Right renal pelvis (tissue), 4 donors: ENCODE results near the gene CACNA1S. TPM values are rescaled to one million over a fixed set of nuclear protein-coding genes. Genes with fewer than 3 reads are reported as not detected.

Experiments
- DNase-seq, 4 donors: peaks; one replicate each; pipeline ENCODE4 v3.0.0-alpha.2; 2013; ENCODE audit warnings: low read depth in 4 of 4, low spot score in 3 of 4, missing footprints in 1 of 4
- polyA plus RNA-seq, 4 donors: library from polyadenylated mRNA; unstranded; fragments of 120-200 nt; gene quantifications; one replicate each; pipeline ENCODE4 v1.2.1, GENCODE V29; 2013; ENCODE audit not compliant: insufficient read length in 4 of 4

CACNA1S gene
- polyA plus RNA-seq, 4 donors: 0.37 to 0.51 (median 0.45) TPM

DNA sequence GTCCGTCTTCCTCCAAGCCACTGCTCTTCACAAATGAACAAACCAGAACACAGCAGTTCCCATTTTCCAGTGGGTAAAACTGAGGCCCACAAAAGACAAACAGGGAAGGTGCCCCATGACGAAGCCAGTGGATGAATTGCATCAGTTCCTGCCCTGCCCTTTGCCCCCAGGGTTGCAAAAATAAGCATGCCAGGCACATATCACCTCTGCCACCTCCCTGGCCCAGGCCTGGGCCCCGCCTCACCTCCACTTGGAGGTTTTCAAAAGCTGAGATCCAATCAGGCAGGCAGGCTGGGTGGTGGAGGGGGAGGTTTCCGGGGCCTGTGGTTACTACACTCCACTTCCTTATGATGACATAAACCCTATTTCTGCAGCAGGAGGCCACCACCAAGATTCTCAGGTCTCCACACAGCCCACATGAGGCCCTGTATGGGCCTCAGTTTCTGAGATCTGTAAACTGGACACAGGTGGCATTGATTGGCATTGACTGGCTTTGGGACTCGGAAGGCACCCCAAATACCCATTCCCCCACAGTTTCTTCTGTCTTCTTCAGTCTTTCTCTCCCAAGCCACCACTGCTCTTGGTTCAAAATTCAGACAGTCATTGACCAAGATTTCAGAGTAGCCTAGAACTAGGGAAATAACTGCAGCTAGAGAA is 92.8 kb downstream of the CACNA1S start:
- DNase-seq: no peak

DNA sequence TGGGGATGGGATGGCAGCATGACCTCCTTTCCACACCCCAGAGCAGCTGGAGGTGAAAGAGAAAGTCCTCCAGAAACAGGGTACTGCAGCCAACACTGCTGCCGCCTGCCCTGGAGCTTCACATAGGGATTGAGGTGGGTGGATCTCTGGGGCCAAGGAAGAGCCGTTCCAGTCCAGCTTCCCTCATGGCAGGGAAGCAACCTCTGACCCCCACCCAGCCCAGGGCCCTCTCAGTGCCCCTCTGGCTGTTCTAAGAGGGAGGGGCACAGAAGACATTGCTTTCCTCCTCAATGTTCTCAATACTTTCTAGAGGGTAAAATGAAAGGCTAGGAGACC is 94.4 kb downstream of the CACNA1S start:
- no peak for DNase-seq

DNA sequence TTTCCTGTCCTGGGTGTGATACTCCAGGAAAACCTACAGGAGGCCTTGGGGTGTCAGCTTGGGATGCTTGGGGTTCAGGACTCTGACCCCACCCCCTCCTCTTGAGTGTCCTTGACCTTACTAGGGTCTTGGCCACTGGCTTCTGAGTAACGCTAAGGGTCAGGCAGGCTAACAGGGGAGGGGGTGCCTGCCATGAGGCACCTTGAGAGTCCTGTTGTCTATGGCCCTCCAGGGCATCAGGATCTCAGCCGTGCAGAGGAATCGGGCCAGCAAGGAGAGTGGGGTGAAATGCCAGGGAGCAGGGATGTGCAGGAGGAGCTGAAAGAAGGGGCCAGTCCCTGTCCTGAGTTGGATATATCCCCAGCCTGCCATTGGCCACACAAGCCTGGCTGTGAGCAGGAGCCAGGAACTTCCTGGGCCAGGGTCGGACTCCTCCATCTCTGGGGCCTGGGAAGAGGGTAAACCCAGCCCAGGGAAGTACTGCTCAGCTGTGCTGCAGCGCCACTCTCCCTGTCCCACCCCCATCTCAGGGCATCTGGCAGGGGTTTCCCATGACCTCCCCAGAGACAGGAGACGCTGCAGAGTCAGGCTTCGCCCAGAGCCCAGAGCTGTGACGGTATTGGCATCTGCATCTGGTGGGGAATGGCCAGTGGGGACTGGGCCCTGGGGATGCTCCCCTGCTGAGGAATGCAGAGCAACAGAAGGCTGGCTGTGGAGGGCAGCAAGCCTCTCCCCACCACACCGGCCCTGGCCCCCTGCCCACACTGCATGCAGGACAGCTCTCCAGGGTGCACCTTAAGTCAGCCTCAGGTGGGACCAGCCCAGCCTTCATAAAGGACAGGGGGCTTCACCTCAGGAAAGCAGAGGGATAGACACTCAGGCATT is 95.0 kb downstream of the CACNA1S start:
- no peak for DNase-seq

DNA sequence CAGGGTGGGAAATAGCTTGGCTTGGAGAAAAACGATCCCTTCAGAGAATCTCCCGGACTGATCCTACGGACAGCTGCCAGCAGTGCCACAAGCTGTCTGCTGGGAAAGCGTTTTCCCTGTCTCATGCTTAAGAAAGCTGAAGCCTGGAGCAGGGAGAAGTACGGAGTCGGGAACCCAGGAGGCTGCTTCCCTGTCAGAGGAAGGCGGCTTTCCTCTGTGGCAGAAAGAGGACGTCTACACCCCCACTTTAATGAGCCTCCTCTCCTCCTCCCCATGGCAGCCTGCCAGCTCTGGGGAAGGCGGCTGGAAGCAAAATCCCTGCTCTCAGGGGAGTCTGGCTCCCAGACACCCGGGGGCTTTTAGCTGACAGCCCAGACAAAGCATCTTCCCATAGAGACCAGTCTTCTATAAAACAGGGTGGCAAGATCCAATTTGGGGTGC is 96.0 kb downstream of the CACNA1S start:
- peak in 2 of 4 donors; percentile 18 to 28 for DNase-seq

DNA sequence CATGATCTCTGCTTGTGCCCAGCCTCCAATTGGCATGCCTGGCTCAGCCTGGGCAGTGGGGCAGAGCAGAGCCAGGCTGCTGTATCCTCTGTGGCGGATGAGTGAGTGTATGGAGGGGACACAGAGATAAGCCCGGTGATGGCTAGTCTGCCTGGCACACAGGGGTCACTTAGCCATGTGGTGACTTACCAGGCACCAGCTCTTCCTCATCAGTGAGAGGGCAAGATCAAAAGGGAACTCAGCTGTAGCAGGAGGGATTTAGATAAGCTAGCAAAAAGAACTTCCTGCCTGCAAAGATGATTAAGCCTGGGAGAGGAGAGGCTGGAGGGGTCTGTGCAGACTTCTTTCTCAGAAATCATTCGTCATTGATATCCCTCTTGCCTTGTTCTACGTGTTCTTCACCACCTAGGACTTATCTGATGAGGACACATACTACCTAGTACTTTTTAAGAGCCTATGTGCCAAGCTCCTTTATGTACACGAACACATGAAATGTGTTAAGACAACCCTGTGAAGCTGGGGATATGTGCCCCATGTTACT is 96.6 kb downstream of the CACNA1S start:
- DNase-seq: no peak

DNA sequence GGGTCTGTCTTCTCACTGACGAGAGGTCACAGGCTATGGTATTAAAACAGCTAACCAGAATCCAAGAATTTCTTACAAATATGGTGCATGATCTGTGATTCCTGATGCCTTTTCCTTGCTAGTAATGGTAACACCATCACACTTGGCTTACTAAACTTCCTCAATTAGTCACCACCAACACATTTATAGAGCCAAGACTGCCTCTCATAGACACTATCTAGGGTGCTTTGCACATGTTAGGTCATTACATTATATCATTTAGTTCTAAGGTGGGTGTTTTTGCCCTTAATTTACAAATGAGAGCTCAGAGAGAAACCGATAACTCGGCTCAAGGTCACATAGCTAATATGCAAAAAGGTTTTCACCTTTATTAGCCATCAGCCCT is 97.4 kb downstream of the CACNA1S start:
- no peak for DNase-seq

DNA sequence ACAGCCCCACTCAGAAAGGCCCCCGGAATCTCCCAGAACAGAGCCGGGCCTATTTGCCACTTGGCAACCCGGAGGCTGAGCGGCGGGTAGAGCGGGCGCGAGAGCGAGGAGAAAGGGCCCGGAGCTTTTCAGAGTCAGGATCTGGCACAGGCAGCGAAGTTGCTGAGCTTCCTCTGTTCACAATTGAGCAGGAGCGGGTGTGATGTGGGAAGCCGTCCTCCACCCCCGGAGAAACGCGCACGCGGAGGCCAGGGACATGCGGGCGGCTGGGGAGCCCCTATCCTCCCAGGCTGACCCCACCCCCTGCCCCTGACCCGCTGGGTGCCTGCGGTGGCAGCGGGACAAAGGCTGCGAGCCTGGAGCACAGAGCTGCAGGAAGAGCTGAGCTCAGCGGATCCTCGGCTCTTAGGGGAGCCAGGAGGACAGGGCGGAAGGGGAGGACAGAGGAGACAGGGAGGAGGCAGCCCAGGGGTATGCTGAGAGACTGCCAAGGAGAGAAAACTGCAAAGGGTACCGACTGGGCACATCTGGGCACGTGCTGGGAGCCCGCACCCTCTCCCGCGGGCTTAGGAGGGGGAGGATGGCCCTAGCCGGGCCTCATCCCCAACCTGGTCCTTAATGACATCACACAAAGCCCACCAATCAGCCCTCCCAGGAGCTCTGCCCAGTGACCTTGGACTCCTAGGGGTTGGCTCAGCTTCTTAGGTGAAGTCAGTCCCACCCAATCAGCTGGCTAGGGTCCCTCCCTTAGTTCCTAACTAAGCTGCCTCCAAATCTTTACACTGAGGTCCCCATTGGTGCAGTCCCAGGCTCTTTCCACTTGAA is 98.0 kb downstream of the CACNA1S start:
- DNase-seq: no peak

DNA sequence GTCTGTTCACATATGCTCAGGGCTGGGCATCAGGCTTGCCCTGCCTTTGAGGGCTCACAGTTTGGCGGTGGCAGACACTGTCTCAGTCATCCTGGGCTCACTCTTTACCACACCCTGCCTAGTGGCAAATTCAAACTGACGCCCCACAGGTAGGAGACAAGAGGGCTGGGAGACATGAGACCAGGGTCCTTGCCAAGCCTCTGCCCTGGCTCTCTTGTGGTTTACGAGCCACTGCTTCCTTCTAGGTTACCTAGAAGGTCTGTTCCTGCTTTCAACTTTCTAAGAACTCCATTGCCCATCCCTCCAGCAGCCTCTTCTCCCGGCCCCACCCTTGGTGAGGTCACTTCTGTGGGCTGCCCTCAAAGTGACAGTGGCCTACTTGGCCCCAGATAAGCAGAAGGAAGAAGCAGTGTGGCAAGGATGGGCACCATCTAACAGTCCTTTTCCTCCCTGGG is 99.2 kb downstream of the CACNA1S start:
- no peak for DNase-seq

DNA sequence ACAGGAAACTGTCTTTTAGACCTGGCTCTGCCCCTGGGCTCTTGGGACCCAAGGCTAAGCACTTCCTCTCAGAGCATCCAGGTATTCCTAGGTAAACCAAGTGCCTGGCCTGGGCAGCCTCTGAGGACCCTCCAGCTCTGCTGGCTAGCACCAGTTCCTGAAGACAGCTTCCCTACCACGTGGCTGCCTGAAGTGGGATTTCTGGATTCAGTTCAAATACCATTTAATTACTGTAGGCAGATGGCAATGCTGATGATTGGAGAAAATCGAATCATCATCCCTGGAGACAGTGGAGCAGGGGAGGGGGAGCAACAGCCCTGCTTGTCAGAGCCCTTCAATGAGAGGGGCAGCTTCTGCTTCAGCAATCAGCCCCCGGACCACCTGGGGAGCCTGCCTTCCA is 100.6 kb downstream of the CACNA1S start:
- DNase-seq: no peak

DNA sequence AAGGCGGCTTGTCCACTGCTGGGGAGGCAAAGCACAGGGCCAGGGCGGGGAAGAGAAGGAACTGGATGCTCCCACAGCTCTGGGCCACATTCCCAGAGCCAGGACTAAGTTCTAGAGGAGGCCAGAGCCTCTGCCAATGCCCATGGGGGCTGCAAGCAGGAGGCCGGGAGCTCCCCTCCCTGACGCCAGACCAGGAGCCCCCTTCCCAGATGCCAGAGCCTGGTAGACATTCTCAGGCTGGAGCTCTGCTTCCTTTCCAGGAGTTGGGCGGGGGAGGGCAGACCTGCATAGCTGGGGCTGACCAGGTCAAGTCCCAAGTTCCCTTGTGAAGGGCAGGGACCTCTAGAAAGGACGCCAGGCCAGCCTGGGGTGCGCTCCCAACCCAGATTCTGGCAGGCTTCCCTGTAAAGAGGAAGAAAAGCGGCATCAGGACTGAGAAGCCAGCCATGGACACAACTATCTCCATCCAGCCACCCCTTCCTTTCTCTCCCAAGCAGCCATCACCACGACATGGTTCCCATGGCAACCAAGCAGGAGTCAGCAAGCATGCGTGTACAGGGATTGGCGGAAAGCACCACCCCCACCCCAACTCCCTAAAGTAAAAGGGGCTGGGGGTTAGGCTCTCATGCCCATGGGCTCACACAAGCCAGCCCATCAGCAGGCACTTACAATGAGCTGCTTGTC is 102.1 kb downstream of the CACNA1S start:
- no peak for DNase-seq

DNA sequence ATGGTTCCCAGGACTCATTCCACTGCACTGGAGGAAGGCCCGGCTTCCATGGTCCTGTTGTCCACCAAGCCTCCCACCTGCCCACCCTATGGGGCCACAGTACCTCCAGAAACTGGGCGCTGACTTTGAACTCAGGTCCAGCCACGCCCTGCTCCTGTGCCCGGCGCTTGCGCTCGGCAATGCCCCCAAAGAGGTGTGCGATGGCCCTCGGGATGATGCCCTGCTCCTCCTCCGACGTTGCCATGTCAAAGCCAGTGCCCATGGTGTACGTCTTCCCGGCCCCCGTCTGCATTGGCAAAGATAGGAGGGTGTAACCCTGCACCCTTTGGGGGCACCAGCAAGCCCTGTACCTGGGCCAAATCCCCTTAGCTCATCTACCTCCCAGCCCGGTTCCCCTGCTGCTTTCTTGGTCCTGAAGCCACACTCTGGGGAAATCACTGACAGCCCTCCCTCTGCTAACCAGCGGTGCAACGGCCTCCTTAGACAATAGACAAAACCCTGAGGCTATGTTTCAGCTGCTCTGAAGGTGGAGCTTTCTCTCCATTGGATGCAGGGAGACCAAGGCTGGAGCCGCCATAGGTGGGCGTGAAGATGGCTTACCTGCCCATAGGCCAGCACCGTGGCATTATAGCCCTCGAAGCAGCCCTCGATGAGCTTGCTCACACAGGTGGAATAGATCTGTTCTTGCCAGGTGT is 103.4 kb downstream of the CACNA1S start:
- no peak for DNase-seq

DNA sequence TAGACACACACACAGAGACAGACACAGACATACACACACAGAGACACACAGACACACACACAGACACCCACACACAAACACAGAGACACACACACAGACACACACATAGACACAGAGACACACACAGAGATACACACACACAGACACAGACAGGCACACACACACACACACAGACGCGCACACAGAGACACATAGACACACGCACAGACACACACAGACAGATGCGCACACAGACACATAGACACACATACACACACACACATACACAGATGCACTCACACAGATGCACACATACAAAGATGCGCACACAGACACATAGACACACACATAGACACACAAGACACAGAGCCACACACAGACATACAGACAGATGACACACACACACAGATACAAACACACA is 104.7 kb downstream of the CACNA1S start:
- DNase-seq: no peak

DNA sequence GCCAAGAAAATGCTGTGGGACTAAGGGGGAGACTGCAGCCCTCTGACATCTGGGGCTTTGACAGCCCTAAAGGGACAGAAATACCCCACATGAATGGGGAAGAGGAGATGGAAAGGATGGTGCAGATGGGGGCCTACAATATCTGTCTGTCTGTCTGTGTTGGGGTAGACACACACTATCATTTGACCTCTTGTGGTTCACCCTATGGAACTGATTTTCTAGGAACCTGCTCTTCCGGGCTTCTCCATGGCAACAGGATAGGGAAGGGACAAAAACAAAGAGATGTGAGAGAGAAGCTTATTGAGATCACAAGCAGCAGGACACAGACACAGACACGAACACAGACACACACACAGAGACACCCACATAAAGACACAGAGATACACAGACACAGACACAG is 105.8 kb downstream of the CACNA1S start:
- DNase-seq: no peak

DNA sequence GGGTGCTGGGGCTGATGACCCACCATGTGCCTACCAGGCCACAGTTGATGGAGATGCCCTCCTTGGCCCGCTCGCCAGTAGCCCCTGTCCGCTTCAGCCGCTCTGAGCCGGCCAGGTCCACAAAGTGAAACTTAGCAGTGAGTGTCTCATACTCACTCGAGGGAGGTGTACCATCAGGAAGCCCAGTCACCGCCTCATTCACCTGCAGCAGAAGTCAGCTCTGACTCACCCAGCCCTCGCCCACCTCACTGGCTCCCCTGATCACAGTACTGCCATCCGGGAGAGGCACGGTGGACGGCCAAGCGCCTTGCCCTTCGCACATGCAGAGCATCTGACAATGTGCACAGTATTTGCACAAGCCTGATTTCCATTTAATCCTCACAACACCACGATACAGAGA is 107.5 kb downstream of the CACNA1S start:
- no peak for DNase-seq

DNA sequence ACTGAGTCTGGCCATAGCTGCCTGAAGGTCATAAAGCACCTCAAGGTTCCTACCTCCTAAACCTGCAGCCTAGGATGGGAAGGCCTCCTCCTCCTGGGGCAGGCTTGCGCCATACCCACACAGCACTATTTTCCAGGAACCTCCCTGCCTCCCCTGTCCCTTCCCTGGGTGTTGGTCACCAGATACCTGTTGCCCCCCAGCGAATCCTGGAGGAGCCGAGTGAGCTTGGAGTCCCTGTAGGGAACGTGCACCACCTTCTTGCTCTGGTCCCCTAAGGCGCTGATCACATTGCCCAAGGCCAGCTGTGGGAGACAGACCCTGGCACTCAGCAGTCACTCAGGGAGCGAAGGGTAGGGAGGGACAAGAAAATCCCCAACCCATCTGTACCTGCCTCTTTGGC is 108.1 kb downstream of the CACNA1S start:
- no peak for DNase-seq

DNA sequence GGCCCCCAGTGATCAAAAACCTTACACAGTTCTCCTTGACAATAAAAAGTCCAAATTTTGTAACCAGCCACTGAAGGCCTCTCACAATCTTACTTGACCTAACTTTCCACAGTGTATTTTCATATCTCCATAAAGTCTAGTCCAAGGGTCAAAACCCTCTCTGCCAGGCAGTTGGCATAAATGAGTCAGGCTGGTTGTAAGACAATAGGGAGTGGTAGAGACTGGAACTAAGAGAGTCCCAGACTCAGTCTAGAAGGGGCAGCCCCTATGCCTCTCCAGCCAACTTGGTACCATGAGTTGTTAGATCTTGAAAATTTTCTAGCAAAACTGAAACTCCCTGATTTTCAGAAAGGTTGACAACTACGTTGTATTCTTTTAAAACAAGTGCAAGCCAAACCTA is 109.7 kb downstream of the CACNA1S start:
- no peak for DNase-seq

DNA sequence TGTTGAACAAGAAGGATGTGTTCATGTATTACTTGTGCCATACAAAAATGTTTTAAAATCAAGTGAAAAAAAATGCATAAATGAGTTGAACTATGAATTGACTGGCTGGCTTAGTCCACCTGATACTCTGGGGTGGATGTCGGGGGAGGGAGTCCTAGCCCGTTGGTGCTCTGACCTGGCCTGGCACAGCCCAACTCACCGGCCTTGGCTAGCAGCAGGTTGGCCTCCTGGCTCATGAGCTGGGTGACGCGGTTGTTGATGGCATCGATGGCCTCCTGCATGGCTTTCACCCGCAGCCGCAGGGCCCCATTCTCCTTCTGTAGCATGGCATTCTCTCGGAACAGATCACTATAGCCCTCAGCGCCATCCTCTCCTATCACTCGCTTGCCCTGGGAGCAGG is 110.3 kb downstream of the CACNA1S start:
- DNase-seq: no peak

DNA sequence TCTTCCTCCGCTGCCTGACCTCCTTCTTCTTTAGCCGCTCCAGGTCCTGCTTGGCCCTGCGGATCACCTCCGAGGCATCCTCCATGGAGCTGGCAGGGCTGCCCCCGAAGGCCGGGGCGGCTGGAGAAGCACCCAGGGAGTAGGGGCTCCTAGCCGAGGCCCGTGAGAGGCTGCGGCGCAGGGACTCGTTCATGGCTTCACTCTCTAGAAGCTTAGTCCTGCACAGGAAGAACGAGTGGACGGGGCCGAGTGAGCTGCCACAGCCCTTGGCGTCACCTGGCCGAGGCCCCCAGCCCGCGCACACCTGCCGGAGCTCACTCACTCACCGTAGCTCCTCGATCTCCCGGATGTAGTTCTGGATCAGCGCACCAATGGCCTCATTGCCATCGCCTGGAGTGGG is 111.8 kb downstream of the CACNA1S start:
- DNase-seq: no peak

DNA sequence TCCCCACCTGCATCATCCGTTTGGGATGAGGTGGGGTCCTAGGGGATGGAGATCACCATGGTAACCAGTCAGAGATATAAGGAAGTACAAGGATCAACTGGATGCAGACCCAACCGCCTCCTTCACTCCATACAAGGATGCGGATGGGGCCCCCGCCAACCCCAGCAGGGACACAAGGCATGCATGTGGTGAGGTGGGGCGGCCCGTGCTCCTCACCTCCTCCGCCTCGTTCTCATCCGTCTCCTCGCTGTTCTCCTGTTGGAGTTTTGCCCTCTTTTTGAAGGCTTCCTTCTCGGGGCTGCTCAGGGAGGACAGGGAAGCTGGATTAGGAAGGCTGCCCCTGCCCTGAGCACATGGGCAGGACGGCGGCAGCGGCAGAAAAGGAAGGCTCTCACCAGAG is 112.6 kb downstream of the CACNA1S start:
- no peak for DNase-seq

DNA sequence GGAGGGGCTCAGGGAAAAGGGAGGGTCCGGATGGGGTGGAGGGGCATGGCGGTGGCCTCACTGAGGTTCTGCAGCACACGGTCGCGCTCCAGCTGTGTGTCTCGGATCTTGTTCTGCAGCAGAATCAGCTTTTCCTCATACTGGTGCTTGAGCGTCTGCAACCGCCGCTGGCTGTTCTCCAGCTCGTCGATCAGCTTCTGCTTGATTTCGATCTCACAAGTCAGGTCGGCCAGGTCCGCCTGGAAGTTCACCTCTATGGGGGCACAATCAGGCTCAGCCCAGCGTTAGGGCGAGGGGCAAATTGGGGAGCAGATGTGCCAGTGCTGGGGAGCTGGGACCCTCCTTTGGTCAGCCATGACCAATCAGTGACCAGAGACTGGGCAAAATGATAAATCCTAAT is 113.9 kb downstream of the CACNA1S start:
- DNase-seq: no peak
